ENCODE data around the gene NDC80.

Gene NDC80

GRCh38 chr18:2642771-2643170, 71.4 kb downstream of the NDC80 start:
- no peak overlapping the region for H3K27ac ChIP-seq
- TF ChIP-seq CTCF (conservative IDR thresholded peaks at IDR 0.05) (no peak), ZFX (IDR thresholded peaks at IDR 0.05) (no peak)

GRCh38 chr18:2644535-2644934, 73.2 kb downstream of the NDC80 start:
- H3K27ac ChIP-seq = no peak overlapping the region
- TF ChIP-seq CTCF (conservative IDR thresholded peaks at IDR 0.05) = no peak
- TF ChIP-seq ZFX (IDR thresholded peaks at IDR 0.05) = no peak

GRCh38 chr18:2651981-2652380, 80.6 kb downstream of the NDC80 start:
- no peak for TF ChIP-seq ZFX (IDR thresholded peaks at IDR 0.05)
- TF ChIP-seq CTCF (conservative IDR thresholded peaks at IDR 0.05) = no peak
- H3K27ac ChIP-seq = no peak overlapping the region

- no peak for TF ChIP-seq CTCF (conservative IDR thresholded peaks at IDR 0.05)
- no peak for TF ChIP-seq ZFX (IDR thresholded peaks at IDR 0.05)
- H3K27ac ChIP-seq = no peak overlapping the region
Measured at GRCh38 chr18:2653467-2653866, 82.1 kb downstream of the NDC80 start.

GRCh38 chr18:2654169-2654927, 83.0 kb downstream of the NDC80 start:
- TF ChIP-seq CTCF (conservative IDR thresholded peaks at IDR 0.05) (no peak), ZFX (IDR thresholded peaks at IDR 0.05) (no peak)
- peak overlapping the region; percentile 98 for H3K27ac ChIP-seq

- H3K27ac ChIP-seq = peak overlapping the region; percentile 98
- TF ChIP-seq ZFX (IDR thresholded peaks at IDR 0.05) (no peak), CTCF (conservative IDR thresholded peaks at IDR 0.05) (no peak)
Measured at GRCh38 chr18:2654928-2655177, 83.5 kb downstream of the NDC80 start.

- peak within 1 kb of the TSS; percentile 98 for H3K27ac ChIP-seq
- TF ChIP-seq ZFX (IDR thresholded peaks at IDR 0.05) (no peak), CTCF (conservative IDR thresholded peaks at IDR 0.05) (peak; percentile 13; the same call in 1 of the 2 replicates)
Measured at GRCh38 chr18:2655178-2655953, 84.0 kb downstream of the NDC80 start, which contains the start of gene SMCHD1. Gene SMCHD1 (plus strand): TSS chr18:2655726. CDS start chr18:2656076, 350 bp downstream.
